ENCODE results near the gene CWH43.
"Not testable (repeated sequence)": the region's sequence is repeated elsewhere in the genome, so short reads cannot be mapped to it uniquely, and the experiment has no call there.

GRCh38 chr4:49105248-49105904, 119.3 kb downstream of the CWH43 start:
- TF ChIP-seq, protein P1, sequence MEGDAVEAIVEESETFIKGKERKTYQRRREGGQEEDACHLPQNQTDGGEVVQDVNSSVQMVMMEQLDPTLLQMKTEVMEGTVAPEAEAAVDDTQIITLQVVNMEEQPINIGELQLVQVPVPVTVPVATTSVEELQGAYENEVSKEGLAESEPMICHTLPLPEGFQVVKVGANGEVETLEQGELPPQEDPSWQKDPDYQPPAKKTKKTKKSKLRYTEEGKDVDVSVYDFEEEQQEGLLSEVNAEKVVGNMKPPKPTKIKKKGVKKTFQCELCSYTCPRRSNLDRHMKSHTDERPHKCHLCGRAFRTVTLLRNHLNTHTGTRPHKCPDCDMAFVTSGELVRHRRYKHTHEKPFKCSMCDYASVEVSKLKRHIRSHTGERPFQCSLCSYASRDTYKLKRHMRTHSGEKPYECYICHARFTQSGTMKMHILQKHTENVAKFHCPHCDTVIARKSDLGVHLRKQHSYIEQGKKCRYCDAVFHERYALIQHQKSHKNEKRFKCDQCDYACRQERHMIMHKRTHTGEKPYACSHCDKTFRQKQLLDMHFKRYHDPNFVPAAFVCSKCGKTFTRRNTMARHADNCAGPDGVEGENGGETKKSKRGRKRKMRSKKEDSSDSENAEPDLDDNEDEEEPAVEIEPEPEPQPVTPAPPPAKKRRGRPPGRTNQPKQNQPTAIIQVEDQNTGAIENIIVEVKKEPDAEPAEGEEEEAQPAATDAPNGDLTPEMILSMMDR (conservative IDR thresholded peaks at IDR 0.05): not testable (repeated sequence)
- not testable (repeated sequence) for TF ChIP-seq ZFX (IDR thresholded peaks at IDR 0.05)

All from C4-2B (cell line).